Esophagus (tissue), 2 donors: ENCODE data around the gene STXBP1. TPM values are rescaled to one million over a fixed set of nuclear protein-coding genes. Genes with fewer than 3 reads are reported as not detected.

Experiments used
- H3K27ac ChIP-seq, 2 donors: one replicate each; pipeline ENCODE4 v1.5.1; 2013; ENCODE audit warnings: low read depth in 2 of 2, mild to moderate bottlenecking in 2 of 2, inconsistent platforms in 1 of 2, low read length in 1 of 2, moderate library complexity in 1 of 2
- H3K27me3 ChIP-seq, 2 donors: one replicate each; pipeline ENCODE4 v1.6.1; 2013; ENCODE audit warnings: low read length in 2 of 2, control low read depth in 1 of 2, mild to moderate bottlenecking in 1 of 2; ENCODE audit not compliant: insufficient read depth in 2 of 2, control insufficient read depth in 1 of 2
- H3K36me3 ChIP-seq, 2 donors: one replicate each; pipeline ENCODE4 v1.6.1; 2013; ENCODE audit warnings: low read length in 1 of 2; ENCODE audit not compliant: control insufficient read depth in 2 of 2, insufficient read depth in 2 of 2
- H3K4me1 ChIP-seq, 2 donors: one replicate each; pipeline ENCODE4 v1.6.1; 2013; ENCODE audit warnings: low read length in 1 of 2; ENCODE audit not compliant: control insufficient read depth in 2 of 2, insufficient read depth in 2 of 2
- H3K4me3 ChIP-seq, 2 donors: one replicate each; pipeline ENCODE4 v1.5.1; 2013; ENCODE audit warnings: low read length in 2 of 2, mild to moderate bottlenecking in 2 of 2, low read depth in 1 of 2, moderate library complexity in 1 of 2
- H3K9me3 ChIP-seq, 2 donors: one replicate each; pipeline ENCODE4 v1.6.1; 2013; ENCODE audit warnings: mild to moderate bottlenecking in 2 of 2, low read depth in 1 of 2, low read length in 1 of 2, moderate library complexity in 1 of 2; ENCODE audit not compliant: control insufficient read depth in 2 of 2, insufficient read depth in 1 of 2
- WGBS, 2 donors: extraction: QIAGEN DNeasy Blood & Tissue Kit; methylation state at CpG; one replicate each; pipeline ENCODE4 v1.1.7; 2013; 5-methylcytosine and 5-hydroxymethylcytosine counted together
- polyA plus RNA-seq, 2 donors: library from polyadenylated mRNA; stranded (reverse); fragments of 200-250 nt; gene quantifications; one replicate each; pipeline ENCODE4 v1.2.3, GENCODE V29; 2013
- donor health status: healthy with polysubstance abuse.
- donor health status: Bipolar disorder and iron deficiency.

The STXBP1 gene
- 1 to 10 TPM; 4.7 to 7.1 TPM for polyA plus RNA-seq

GRCh38 chr9:127611899-127612790 is at the start of gene STXBP1:
Gene STXBP1, plus strand, starts transcription at chr9:127612277. Its CDS starts 127 bp downstream, at chr9:127612404.
- Histone ChIP-seq H3K9me3 (no peaks in the 10 kb centered on the region), H3K4me1 (peaks cover 6 to 13% of the 10 kb centered on the region in 2 donors), H3K27ac (peak within 1 kb of the TSS; percentile 79 to 91), H3K36me3 (no peaks in the 10 kb centered on the region), H3K4me3 (peak within 1 kb of the TSS; percentile 78 to 81), H3K27me3 (no peaks in the 10 kb centered on the region)
- 0 to 1% methylated on average over 51 to 102 of the region's 102 CpGs for WGBS, 2 donors

GRCh38 chr9:127562279-127562796 is 49.7 kb upstream of the STXBP1 start:
- no peaks in the 10 kb centered on the region for H3K27me3 ChIP-seq

GRCh38 chr9:127562841-127563401 is 49.2 kb upstream of the STXBP1 start:
- Histone ChIP-seq H3K9me3 (no peaks in the 10 kb centered on the region), H3K4me3 (peak overlapping the region; percentile 29 to 44), H3K4me1 (peaks cover 10 to 45% of the 10 kb centered on the region in 2 donors), H3K27me3 (no peaks in the 10 kb centered on the region), H3K36me3 (peaks cover 5 to 34% of the 10 kb centered on the region in 2 donors), H3K27ac (peak overlapping the region; percentile 94 to 100)
- 38 to 47% methylated on average over 16 of the region's 16 CpGs for WGBS, 2 donors

More at GRCh38 chr9:127562279-127562796, 49.7 kb upstream of the STXBP1 start:
- 53 to 60% methylated on average over 12 of the region's 12 CpGs for WGBS, 2 donors
- H3K27ac ChIP-seq = peak overlapping the region; percentile 94 to 100
- peaks cover 14 to 50% of the 10 kb centered on the region in 2 donors for H3K4me1 ChIP-seq
- peaks cover 5 to 33% of the 10 kb centered on the region in 2 donors for H3K36me3 ChIP-seq
- H3K9me3 ChIP-seq = no peaks in the 10 kb centered on the region
- peak overlapping the region; percentile 17 to 44 for H3K4me3 ChIP-seq

- Histone ChIP-seq H3K27me3 (no peaks in the 10 kb centered on the region), H3K9me3 (no peaks in the 10 kb centered on the region), H3K27ac (peak overlapping the region; percentile 94 to 100), H3K36me3 (peaks cover 5 to 36% of the 10 kb centered on the region in 2 donors), H3K4me3 (peak overlapping the region; percentile 29 to 44), H3K4me1 (peaks cover 9 to 39% of the 10 kb centered on the region in 2 donors)
- 73 to 77% methylated on average over 13 of the region's 13 CpGs for WGBS, 2 donors
These were observed 48.5 kb upstream of the STXBP1 start for GRCh38 chr9:127563579-127563978.

- Histone ChIP-seq H3K4me1 (peaks cover 2 to 28% of the 10 kb centered on the region in 2 donors), H3K27me3 (no peaks in the 10 kb centered on the region), H3K36me3 (peaks cover 0 to 20% of the 10 kb centered on the region in 2 donors), H3K27ac (peak overlapping the region; percentile 98 to 99), H3K4me3 (peak overlapping the region; percentile 18 to 94), H3K9me3 (no peaks in the 10 kb centered on the region)
- WGBS, 2 donors = 58 to 64% methylated on average over 11 of the region's 11 CpGs
These were observed 46.8 kb upstream of the STXBP1 start for GRCh38 chr9:127565231-127565630.

- Histone ChIP-seq H3K27ac (peak overlapping the region; percentile 98 to 99), H3K27me3 (no peaks in the 10 kb centered on the region), H3K4me3 (peak overlapping the region; percentile 91 to 94), H3K9me3 (no peaks in the 10 kb centered on the region), H3K36me3 (peaks cover 0 to 8% of the 10 kb centered on the region in 2 donors), H3K4me1 (peaks cover 2 to 22% of the 10 kb centered on the region in 2 donors)
- WGBS, 2 donors = 22 to 29% methylated on average over 11 of the region's 11 CpGs
These were observed 45.6 kb upstream of the STXBP1 start for GRCh38 chr9:127566351-127567001.

- WGBS, 2 donors = 10 to 12% methylated on average over 16 of the region's 16 CpGs
- Histone ChIP-seq H3K4me3 (peak overlapping the region; percentile 91 to 94), H3K27me3 (no peaks in the 10 kb centered on the region), H3K36me3 (peaks cover 0 to 8% of the 10 kb centered on the region in 2 donors), H3K9me3 (no peaks in the 10 kb centered on the region), H3K4me1 (peaks cover 2 to 22% of the 10 kb centered on the region in 2 donors), H3K27ac (peak overlapping the region; percentile 98 to 99)
These were observed 44.9 kb upstream of the STXBP1 start for GRCh38 chr9:127567035-127567729.

- no peaks in the 10 kb centered on the region for H3K27me3 ChIP-seq
- no peaks in the 10 kb centered on the region for H3K9me3 ChIP-seq
- H3K4me3 ChIP-seq = peak overlapping the region; percentile 91 to 94
- WGBS, 2 donors = 5 to 6% methylated on average over 35 to 36 of the region's 36 CpGs
- peak overlapping the region; percentile 98 to 99 for H3K27ac ChIP-seq
- H3K4me1 ChIP-seq = peaks cover 0 to 20% of the 10 kb centered on the region in 2 donors
- H3K36me3 ChIP-seq = peaks cover 0 to 7% of the 10 kb centered on the region in 2 donors
These were observed 44.1 kb upstream of the STXBP1 start for GRCh38 chr9:127567730-127568617.
